Suppressor macrophage treated with lipopolysaccharide for 4 hours (primary cell): ENCODE data around the gene ESPL1.
"Not testable (repeated sequence)": the region's sequence is repeated elsewhere in the genome, so short reads cannot be mapped to it uniquely, and the experiment has no call there.

Experiments used
- DNase-seq: peaks from one replicate; pipeline ENCODE4 v3.0.0-alpha.2; 2020

Gene ESPL1

GRCh38 chr12:53265783-53266182, 2.3 kb upstream of the ESPL1 start:
- no peak for DNase-seq

- DNase-seq = peak; percentile 66
These were observed 647 bp upstream of the ESPL1 start for GRCh38 chr12:53267306-53267998.

GRCh38 chr12:53268630-53269562, 797 bp downstream of the ESPL1 start:
- DNase-seq = peak; percentile 14

- no peak for DNase-seq
These were observed 6.3 kb downstream of the ESPL1 start for GRCh38 chr12:53274445-53274844.

- DNase-seq = no peak
These were observed 8.4 kb downstream of the ESPL1 start for GRCh38 chr12:53276511-53276910.

- no peak for DNase-seq
These were observed 9.9 kb downstream of the ESPL1 start for GRCh38 chr12:53277981-53278380.

GRCh38 chr12:53279283-53279869, 11.3 kb downstream of the ESPL1 start:
- DNase-seq = no peak

GRCh38 chr12:53279888-53280498, 11.9 kb downstream of the ESPL1 start:
- DNase-seq = no peak

GRCh38 chr12:53286448-53286847, 18.3 kb downstream of the ESPL1 start:
- no peak for DNase-seq

GRCh38 chr12:53287741-53288216, 19.7 kb downstream of the ESPL1 start:
- peak; percentile 67 for DNase-seq

GRCh38 chr12:53288322-53288721, 20.2 kb downstream of the ESPL1 start:
- DNase-seq = no peak

GRCh38 chr12:53289891-53290290, 21.8 kb downstream of the ESPL1 start:
- DNase-seq = no peak

- DNase-seq = no peak
These were observed 22.6 kb downstream of the ESPL1 start for GRCh38 chr12:53290661-53291060.

GRCh38 chr12:53292426-53292825, 24.3 kb downstream of the ESPL1 start:
- no peak for DNase-seq

- peak; percentile 90 for DNase-seq
These were observed 27.2 kb downstream of the ESPL1 start, which contains the start of gene PFDN5 for GRCh38 chr12:53295070-53295890. TSS of gene PFDN5 (plus strand) at chr12:53295542. CDS start at chr12:53295568, 26 bp downstream.

- no peak for DNase-seq
These were observed 27.8 kb downstream of the ESPL1 start for GRCh38 chr12:53295891-53296219.

GRCh38 chr12:53297106-53297505, 29.0 kb downstream of the ESPL1 start:
- DNase-seq = not testable (repeated sequence)

- DNase-seq = peak; percentile 91
These were observed 30.1 kb downstream of the ESPL1 start for GRCh38 chr12:53298164-53298563.

- DNase-seq = peak; percentile 95
These were observed 31.0 kb downstream of the ESPL1 start for GRCh38 chr12:53299101-53299453.

GRCh38 chr12:53299454-53300180, 31.5 kb downstream of the ESPL1 start, which contains the start of gene MYG1:
TSS of gene MYG1 (plus strand) at chr12:53299695. CDS start at chr12:53299738, 43 bp downstream.
- DNase-seq = peak; percentile 88

- peak; percentile 68 for DNase-seq
These were observed 32.1 kb downstream of the ESPL1 start for GRCh38 chr12:53300187-53300586.
